SK-N-SH (cell line): Measurements from ENCODE around the gene SYNM. TPM values are rescaled to one million over a fixed set of nuclear protein-coding genes. Genes with fewer than 3 reads are reported as not detected.
A peak's percentile ranks its signal among the peaks of the same experiment; 100 is the strongest.

Source experiments
- CTCF ChIA-PET: fragments of 300-600, 350-600 bp; formaldehyde crosslinking; extraction: SDS; loops from one replicate; lab custom pipeline; 2021; lab: Yijun Ruan, JAX
- POLR2A ChIA-PET: fragments of 350-600 bp; sonication (Branson Sonifier 250); formaldehyde crosslinking; extraction: SDS; loops from one replicate; lab custom pipeline; 2020; ENCODE audit warnings: antibody characterized with exemption, inconsistent platforms; lab: Yijun Ruan, JAX
- DNase-seq: peaks from one replicate; pipeline ENCODE4 v3.0.0; 2012
- H2AFZ ChIP-seq: fragments of 200-600 bp; sonication (generic); 2 replicates; pipeline ENCODE4 v1.8.1; 2016; ENCODE audit warnings: antibody characterized with exemption, mild to moderate bottlenecking, low read depth
- H3F3A ChIP-seq: fragments of 200-600 bp; sonication (generic); replicated peaks from 2 replicates; pipeline ENCODE3; 2016; ENCODE audit warnings: antibody characterized with exemption, mild to moderate bottlenecking; ENCODE audit not compliant: insufficient read depth
- H3K27ac ChIP-seq, 2 experiments: fragments of 200-500 bp in 1 of 2; fragments of 200-600 bp in 1 of 2; sonication (Bioruptor generic) in 1 of 2; sonication (generic), shearing (Covaris generic) in 1 of 2; 2 replicates each; pipeline versions ENCODE4 v1.5.1 to v1.6.1; 2014 to 2016; ENCODE audit warnings: low read depth in 2 of 2, inconsistent platforms in 1 of 2, low read length in 1 of 2, mild to moderate bottlenecking in 1 of 2, mixed read lengths in 1 of 2
- H3K27me3 ChIP-seq: fragments of 200-600 bp; sonication (generic), shearing (Covaris generic); 2 replicates; pipeline ENCODE4 v1.6.1; 2016; ENCODE audit warnings: mixed run types; ENCODE audit not compliant: insufficient read depth
- H3K36me3 ChIP-seq, 2 experiments: fragments of 200-500 bp in 1 of 2; fragments of 200-600 bp in 1 of 2; sonication (Bioruptor generic) in 1 of 2; sonication (generic) in 1 of 2; replicated peaks in 1 of 2; 2 replicates each; pipeline versions ENCODE3 to v1.5.1; 2014 to 2016; ENCODE audit warnings: low read length in 1 of 2, mild to moderate bottlenecking in 1 of 2; ENCODE audit not compliant: insufficient read depth in 2 of 2, control insufficient read depth in 1 of 2
- H3K4me1 ChIP-seq, 2 experiments: fragments of 200-500 bp in 1 of 2; fragments of 200-600 bp in 1 of 2; sonication (Bioruptor generic) in 1 of 2; sonication (generic), shearing (Covaris generic) in 1 of 2; 2 replicates each; pipeline versions ENCODE4 v1.5.1 to v1.6.1; 2014 to 2016; ENCODE audit warnings: low read depth in 1 of 2, low read length in 1 of 2, mixed run types in 1 of 2; ENCODE audit not compliant: insufficient read depth in 2 of 2, control insufficient read depth in 1 of 2
- H3K4me2 ChIP-seq: fragments of 200-600 bp; sonication (generic), shearing (Covaris generic); 2 replicates; pipeline ENCODE4 v1.6.1; 2017; ENCODE audit warnings: mixed run types
- H3K4me3 ChIP-seq, 2 experiments: fragments of 200-500 bp in 1 of 2; fragments of 200-600 bp in 1 of 2; sonication (Bioruptor generic) in 1 of 2; sonication (generic), shearing (Covaris generic) in 1 of 2; 2 replicates each; pipeline versions ENCODE4 v1.5.1 to v1.8.1; 2014 to 2016; ENCODE audit warnings: low read depth in 2 of 2, inconsistent platforms in 1 of 2, low read length in 1 of 2, mild to moderate bottlenecking in 1 of 2, mixed read lengths in 1 of 2, moderate library complexity in 1 of 2
- H3K79me2 ChIP-seq: fragments of 200-600 bp; sonication (generic); 2 replicates; pipeline ENCODE4 v1.8.1; 2017; ENCODE audit warnings: mild to moderate bottlenecking; ENCODE audit not compliant: insufficient read depth
- H3K9ac ChIP-seq: fragments of 200-600 bp; sonication (generic); 2 replicates; pipeline ENCODE4 v1.6.1; 2017; ENCODE audit warnings: mixed run types
- H3K9me2 ChIP-seq: fragments of 200-600 bp; sonication (generic); 2 replicates; pipeline ENCODE4 v1.6.1; 2017; ENCODE audit warnings: mixed run types
- H3K9me3 ChIP-seq: fragments of 200-600 bp; sonication (generic); 2 replicates; pipeline ENCODE4 v1.6.1; 2017; ENCODE audit warnings: mixed run types, mild to moderate bottlenecking, moderate library complexity
- H4K20me1 ChIP-seq: fragments of 200-600 bp; sonication (generic); 2 replicates; pipeline ENCODE4 v1.6.1; 2017; ENCODE audit warnings: mild to moderate bottlenecking, mixed run types; ENCODE audit not compliant: insufficient read depth
- ELF1 ChIP-seq: IDR thresholded peaks from 2 replicates; pipeline ENCODE4 v1.4.0; 2012
- EP300 ChIP-seq, 2 experiments: IDR thresholded peaks; 2 replicates each; pipeline versions ENCODE4 v1.4.0 to v1.6.1; 2012; ENCODE audit warnings: borderline replicate concordance in 1 of 2, low read depth in 1 of 2, low read length in 1 of 2
- FOSL2 ChIP-seq: IDR thresholded peaks from 2 replicates; pipeline ENCODE4 v1.4.0; 2012; ENCODE audit warnings: low read depth, mild to moderate bottlenecking, moderate library complexity, borderline replicate concordance
- FOXJ3 ChIP-seq: sonication (generic); formaldehyde crosslinking; IDR thresholded peaks from 2 replicates; pipeline ENCODE4 v1.5.1; 2020; ENCODE audit warnings: mild to moderate bottlenecking, missing genetic modification reagents
- GATA2 ChIP-seq: sonication (generic); formaldehyde crosslinking; IDR thresholded peaks from 2 replicates; pipeline ENCODE4 v1.5.0; 2020; ENCODE audit warnings: mild to moderate bottlenecking, missing genetic modification reagents
- IRF3 ChIP-seq: fragments of 150-350 bp; IDR thresholded peaks from 2 replicates; pipeline ENCODE4 v1.6.1; 2016; ENCODE audit warnings: mild to moderate bottlenecking, low read depth, low read length
- JUND ChIP-seq: IDR thresholded peaks from 2 replicates; pipeline ENCODE4 v1.4.0; 2012
- MAX ChIP-seq: IDR thresholded peaks from 2 replicates; pipeline ENCODE4 v1.4.0; 2012; ENCODE audit warnings: low read depth
- NFIC ChIP-seq: IDR thresholded peaks from 2 replicates; pipeline ENCODE4 v1.4.0; 2012; ENCODE audit warnings: borderline replicate concordance
- NRF1 ChIP-seq: IDR thresholded peaks from 2 replicates; pipeline ENCODE4 v1.6.1; 2012; ENCODE audit warnings: low read depth, mild to moderate bottlenecking, low read length
- PBX3 ChIP-seq: IDR thresholded peaks from 2 replicates; pipeline ENCODE4; 2012
- POLR2AphosphoS5 ChIP-seq: IDR thresholded peaks from 2 replicates; pipeline ENCODE4 v1.6.1; 2012; ENCODE audit warnings: low read depth, low read length
- RAD21 ChIP-seq: IDR thresholded peaks from 2 replicates; pipeline ENCODE4 v1.6.1; 2012; ENCODE audit warnings: mild to moderate bottlenecking, low read length
- RCOR1 ChIP-seq: fragments of 150-350 bp; IDR thresholded peaks from 2 replicates; pipeline ENCODE4 v1.6.1; 2017; ENCODE audit warnings: antibody characterized with exemption, low read length
- REST ChIP-seq: IDR thresholded peaks from 2 replicates; pipeline ENCODE4 v1.6.1; 2012; ENCODE audit warnings: mild to moderate bottlenecking, low read depth, low read length, moderate library complexity
- RXRA ChIP-seq: IDR thresholded peaks from 2 replicates; pipeline ENCODE4 v1.4.0; 2012; ENCODE audit warnings: low read depth, mild to moderate bottlenecking, borderline replicate concordance
- TCF12 ChIP-seq: IDR thresholded peaks from 2 replicates; pipeline ENCODE4 v1.4.0; 2012
- TEAD4 ChIP-seq: IDR thresholded peaks from 2 replicates; pipeline ENCODE4 v1.4.0; 2012; ENCODE audit warnings: mild to moderate bottlenecking, borderline replicate concordance; ENCODE audit not compliant: insufficient read depth
- ZBTB33 ChIP-seq: IDR thresholded peaks from 2 replicates; pipeline ENCODE4 v1.4.0; 2012; ENCODE audit warnings: low read depth, borderline replicate concordance
- WGBS: methylation state at CpG from one replicate; pipeline ENCODE4 v1.1.6; 2017; ENCODE audit warnings: low lambda C conversion rate; 5-methylcytosine and 5-hydroxymethylcytosine counted together
- polyA plus RNA-seq, 3 experiments: library from polyadenylated mRNA; depleted of rRNA; stranded (reverse); fragments of >200 nt; gene quantifications; 2 replicates each; pipeline ENCODE4 v1.2.3, GENCODE V29; 2012

The SYNM gene
- polyA plus RNA-seq, 1 of the 3 experiments (the other 2 are of a cell fraction), result 5.0 TPM

- H3K4me1 ChIP-seq, result peaks cover 14 to 59% of the 10 kb centered on the region in 2 experiments
- ChIA-PET POLR2A (no interaction called here), CTCF (interaction anchor here (1.2 to 9.7 kb wide), 4 partner anchors 14 to 92 kb away, joined by 3 to 102 read pairs (median 12); partner anchors contain the start of gene SYNM)
- 89% methylated on average over 10 of the region's 10 CpGs for WGBS
- peaks cover 0 to 6% of the 10 kb centered on the region in 2 experiments for H3K36me3 ChIP-seq
- H3K27ac ChIP-seq, result peak overlapping the region in 1 of 2 experiments; percentile 100; a peak in 2 of 4 replicates
- H2AFZ ChIP-seq, result no peak overlapping the region
- H3F3A ChIP-seq, result peaks cover 27% of the 10 kb centered on the region
- H3K9me2 ChIP-seq, result no peaks in the 10 kb centered on the region
- no peaks in the 10 kb centered on the region for H4K20me1 ChIP-seq
- no peak overlapping the region for H3K4me2 ChIP-seq
- no peak overlapping the region for H3K9ac ChIP-seq
- TF ChIP-seq NRF1, result no peak
- TF ChIP-seq RXRA, result no peak
- TF ChIP-seq RCOR1, result no peak
- TF ChIP-seq PBX3, result no peak
- TF ChIP-seq MAX, result no peak
- no peak for TF ChIP-seq JUND
- TF ChIP-seq ELF1, result no peak
- no peak for TF ChIP-seq IRF3
- TF ChIP-seq TCF12, result no peak
- no peak for TF ChIP-seq REST
- no peak for TF ChIP-seq EP300 (IDR thresholded peaks at IDR 0.05; ENCODE audit: borderline replicate concordance in 1 of 2, low read depth in 1 of 2, low read length in 1 of 2)
- TF ChIP-seq NFIC, result no peak
- TF ChIP-seq FOSL2, result no peak
- no peak for TF ChIP-seq ZBTB33
- no peak for TF ChIP-seq FOXJ3 (CRISPR knock-in tag)
- TF ChIP-seq TEAD4, result no peak
- TF ChIP-seq POLR2AphosphoS5, result no peak
- no peak for TF ChIP-seq RAD21
- no peak for TF ChIP-seq GATA2
- DNase-seq, result no peak
- H3K79me2 ChIP-seq, result no peaks in the 10 kb centered on the region
- H3K27me3 ChIP-seq, result no peaks in the 10 kb centered on the region
- no peaks in the 10 kb centered on the region for H3K9me3 ChIP-seq
- no peak overlapping the region for H3K4me3 ChIP-seq
These were observed 16.3 kb downstream of the SYNM start for GRCh38 chr15:99121207-99121606.
